ENCODE results near the gene ADPRHL1.

The ADPRHL1 gene

GRCh38 chr13:113407103-113407530, 46.2 kb downstream of the ADPRHL1 start:
- Histone ChIP-seq H2AFZ (ENCODE audit: insufficient read depth, low read length, poor library complexity) (no peak overlapping the region), H3K4ac (ENCODE audit: low read depth, low read length) (no peak overlapping the region), H2BK120ac (ENCODE audit: insufficient read depth, low read length, poor library complexity) (no peak overlapping the region), H3K36me3 (ENCODE audit: control insufficient read depth in 1 of 2, insufficient read depth in 2 of 2, low read length in 2 of 2) (no peaks in the 10 kb centered on the region), H3K79me1 (ENCODE audit: low read length) (no peaks in the 10 kb centered on the region), H3K79me2 (ENCODE audit: control insufficient read depth, insufficient read depth, low read length, poor library complexity) (no peaks in the 10 kb centered on the region), H3K27ac (ENCODE audit: low read depth, low read length) (no peak overlapping the region), H2BK5ac (ENCODE audit: low read depth, low read length, poor library complexity) (no peak overlapping the region), H3K23ac (ENCODE audit: low read length) (no peak overlapping the region), H3K4me1 (ENCODE audit: control insufficient read depth in 1 of 2, insufficient read depth in 2 of 2, low read length in 2 of 2) (peaks cover 10 to 12% of the 10 kb centered on the region in 2 experiments), H3K27me3 (ENCODE audit: insufficient read depth, low read length) (no peaks in the 10 kb centered on the region), H4K12ac (ENCODE audit: low read depth, low read length) (no peak overlapping the region), H2AK5ac (ENCODE audit: low read length) (no peak overlapping the region), H3K9me3 (ENCODE audit: insufficient read depth, low read depth, low read length) (peaks cover 2% of the 10 kb centered on the region), H3K4me2 (ENCODE audit: low read length) (no peak overlapping the region), H2BK12ac (ENCODE audit: low read length) (no peak overlapping the region), H3K14ac (ENCODE audit: low read length) (no peak overlapping the region), H4K8ac (ENCODE audit: low read depth, low read length) (no peak overlapping the region), H3K4me3 (ENCODE audit: low read depth, low read length) (no peak overlapping the region), H3K9ac (ENCODE audit: low read length) (no peak overlapping the region), H3K18ac (ENCODE audit: low read length) (no peak overlapping the region), H4K91ac (ENCODE audit: low read depth, low read length) (no peak overlapping the region)
- no peak for DNase-seq
- WGBS (ENCODE audit: extremely low coverage, insufficient coverage, insufficient read length), result no CpG with 5 or more reads among the region's 21 CpGs

GRCh38 chr13:113406321-113407102, 46.8 kb downstream of the ADPRHL1 start:
- WGBS (ENCODE audit: extremely low coverage, insufficient coverage, insufficient read length), result no CpG with 5 or more reads among the region's 28 CpGs
- H3K14ac ChIP-seq (ENCODE audit: low read length), result no peak overlapping the region
- no peak overlapping the region for H2BK12ac ChIP-seq (ENCODE audit: low read length)
- H3K79me2 ChIP-seq (ENCODE audit: control insufficient read depth, insufficient read depth, low read length, poor library complexity), result no peaks in the 10 kb centered on the region
- no peak overlapping the region for H4K8ac ChIP-seq (ENCODE audit: low read depth, low read length)
- H3K27ac ChIP-seq (ENCODE audit: low read depth, low read length), result no peak overlapping the region
- H3K4ac ChIP-seq (ENCODE audit: low read depth, low read length), result no peak overlapping the region
- no peaks in the 10 kb centered on the region for H3K36me3 ChIP-seq (ENCODE audit: control insufficient read depth in 1 of 2, insufficient read depth in 2 of 2, low read length in 2 of 2)
- H3K27me3 ChIP-seq (ENCODE audit: insufficient read depth, low read length), result no peaks in the 10 kb centered on the region
- no peak overlapping the region for H4K91ac ChIP-seq (ENCODE audit: low read depth, low read length)
- H4K12ac ChIP-seq (ENCODE audit: low read depth, low read length), result no peak overlapping the region
- H3K23ac ChIP-seq (ENCODE audit: low read length), result no peak overlapping the region
- no peak overlapping the region for H3K9ac ChIP-seq (ENCODE audit: low read length)
- peaks cover 10% of the 10 kb centered on the region in 2 experiments for H3K4me1 ChIP-seq (ENCODE audit: control insufficient read depth in 1 of 2, insufficient read depth in 2 of 2, low read length in 2 of 2)
- H2AFZ ChIP-seq (ENCODE audit: insufficient read depth, low read length, poor library complexity), result no peak overlapping the region
- no peaks in the 10 kb centered on the region for H3K79me1 ChIP-seq (ENCODE audit: low read length)
- H3K18ac ChIP-seq (ENCODE audit: low read length), result no peak overlapping the region
- H3K4me3 ChIP-seq (ENCODE audit: low read depth, low read length), result no peak overlapping the region
- H3K9me3 ChIP-seq (ENCODE audit: insufficient read depth, low read depth, low read length), result peaks cover 2% of the 10 kb centered on the region
- no peak for DNase-seq
- H3K4me2 ChIP-seq (ENCODE audit: low read length), result no peak overlapping the region
- no peak overlapping the region for H2BK5ac ChIP-seq (ENCODE audit: low read depth, low read length, poor library complexity)
- no peak overlapping the region for H2BK120ac ChIP-seq (ENCODE audit: insufficient read depth, low read length, poor library complexity)
- no peak overlapping the region for H2AK5ac ChIP-seq (ENCODE audit: low read length)

- no CpG with 5 or more reads among the region's 38 CpGs for WGBS (ENCODE audit: extremely low coverage, insufficient coverage, insufficient read length)
- Histone ChIP-seq H3K4ac (ENCODE audit: low read depth, low read length) (no peak overlapping the region), H3K9ac (ENCODE audit: low read length) (no peak overlapping the region), H2AK5ac (ENCODE audit: low read length) (no peak overlapping the region), H3K23ac (ENCODE audit: low read length) (no peak overlapping the region), H4K8ac (ENCODE audit: low read depth, low read length) (no peak overlapping the region), H3K18ac (ENCODE audit: low read length) (no peak overlapping the region), H3K4me1 (ENCODE audit: control insufficient read depth in 1 of 2, insufficient read depth in 2 of 2, low read length in 2 of 2) (peaks cover 2% of the 10 kb centered on the region in 2 experiments), H2BK120ac (ENCODE audit: insufficient read depth, low read length, poor library complexity) (no peak overlapping the region), H3K4me3 (ENCODE audit: low read depth, low read length) (no peak overlapping the region), H3K4me2 (ENCODE audit: low read length) (no peak overlapping the region), H3K14ac (ENCODE audit: low read length) (no peak overlapping the region), H3K27ac (ENCODE audit: low read depth, low read length) (no peak overlapping the region), H3K36me3 (ENCODE audit: control insufficient read depth in 1 of 2, insufficient read depth in 2 of 2, low read length in 2 of 2) (no peaks in the 10 kb centered on the region), H4K12ac (ENCODE audit: low read depth, low read length) (no peak overlapping the region), H3K27me3 (ENCODE audit: insufficient read depth, low read length) (no peaks in the 10 kb centered on the region), H3K79me2 (ENCODE audit: control insufficient read depth, insufficient read depth, low read length, poor library complexity) (no peaks in the 10 kb centered on the region), H2AFZ (ENCODE audit: insufficient read depth, low read length, poor library complexity) (no peak overlapping the region), H3K9me3 (ENCODE audit: insufficient read depth, low read depth, low read length) (peaks cover 2% of the 10 kb centered on the region), H3K79me1 (ENCODE audit: low read length) (no peaks in the 10 kb centered on the region), H2BK5ac (ENCODE audit: low read depth, low read length, poor library complexity) (no peak overlapping the region), H2BK12ac (ENCODE audit: low read length) (no peak overlapping the region), H4K91ac (ENCODE audit: low read depth, low read length) (no peak overlapping the region)
- DNase-seq, result no peak
These were observed 47.6 kb downstream of the ADPRHL1 start for GRCh38 chr13:113405481-113406300.

GRCh38 chr13:113404723-113405471, 48.4 kb downstream of the ADPRHL1 start:
- H2BK12ac ChIP-seq (ENCODE audit: low read length), result no peak overlapping the region
- H2AK5ac ChIP-seq (ENCODE audit: low read length), result no peak overlapping the region
- H3K9ac ChIP-seq (ENCODE audit: low read length), result no peak overlapping the region
- no peak overlapping the region for H3K14ac ChIP-seq (ENCODE audit: low read length)
- H2AFZ ChIP-seq (ENCODE audit: insufficient read depth, low read length, poor library complexity), result no peak overlapping the region
- no peak overlapping the region for H3K23ac ChIP-seq (ENCODE audit: low read length)
- H4K91ac ChIP-seq (ENCODE audit: low read depth, low read length), result no peak overlapping the region
- H3K18ac ChIP-seq (ENCODE audit: low read length), result no peak overlapping the region
- H4K8ac ChIP-seq (ENCODE audit: low read depth, low read length), result no peak overlapping the region
- no peak overlapping the region for H3K4me2 ChIP-seq (ENCODE audit: low read length)
- H4K12ac ChIP-seq (ENCODE audit: low read depth, low read length), result no peak overlapping the region
- H3K79me2 ChIP-seq (ENCODE audit: control insufficient read depth, insufficient read depth, low read length, poor library complexity), result no peaks in the 10 kb centered on the region
- H3K9me3 ChIP-seq (ENCODE audit: insufficient read depth, low read depth, low read length), result peaks cover 2% of the 10 kb centered on the region
- DNase-seq, result no peak
- H3K4ac ChIP-seq (ENCODE audit: low read depth, low read length), result no peak overlapping the region
- H3K27ac ChIP-seq (ENCODE audit: low read depth, low read length), result no peak overlapping the region
- H3K36me3 ChIP-seq (ENCODE audit: control insufficient read depth in 1 of 2, insufficient read depth in 2 of 2, low read length in 2 of 2), result no peaks in the 10 kb centered on the region
- H3K4me1 ChIP-seq (ENCODE audit: control insufficient read depth in 1 of 2, insufficient read depth in 2 of 2, low read length in 2 of 2), result peaks cover under 1% of the 10 kb centered on the region in 2 experiments
- no CpG with 5 or more reads among the region's 34 CpGs for WGBS (ENCODE audit: extremely low coverage, insufficient coverage, insufficient read length)
- no peaks in the 10 kb centered on the region for H3K27me3 ChIP-seq (ENCODE audit: insufficient read depth, low read length)
- H3K4me3 ChIP-seq (ENCODE audit: low read depth, low read length), result no peak overlapping the region
- no peak overlapping the region for H2BK120ac ChIP-seq (ENCODE audit: insufficient read depth, low read length, poor library complexity)
- no peaks in the 10 kb centered on the region for H3K79me1 ChIP-seq (ENCODE audit: low read length)
- no peak overlapping the region for H2BK5ac ChIP-seq (ENCODE audit: low read depth, low read length, poor library complexity)

Data from trophoblast cell (in vitro differentiated cells and primary cell).